Hepatocyte (in vitro differentiated cells): ENCODE results near the gene NKIRAS1. TPM values are rescaled to one million over a fixed set of nuclear protein-coding genes. Genes with fewer than 3 reads are reported as not detected.

ENCODE experiments used
- DNase-seq: peaks from one replicate; pipeline ENCODE4 v3.0.0-alpha.2; 2016; ENCODE audit warnings: low spot score
- H2AFZ ChIP-seq: fragments of 200-600 bp; sonication (generic); 2 replicates; pipeline ENCODE4 v1.6.0; 2016; ENCODE audit warnings: antibody characterized with exemption, mild to moderate bottlenecking
- H3K27ac ChIP-seq: fragments of 200-600 bp; sonication (generic); 2 replicates; pipeline ENCODE4 v1.5.1; 2016; ENCODE audit warnings: mild to moderate bottlenecking
- H3K27me3 ChIP-seq: fragments of 200-600 bp; sonication (generic); 2 replicates; pipeline ENCODE4 v1.6.1; 2016
- H3K36me3 ChIP-seq: fragments of 200-600 bp; sonication (generic); replicated peaks from 2 replicates; pipeline ENCODE4 v1.5.1; 2016; ENCODE audit warnings: low read depth; ENCODE audit not compliant: insufficient read depth
- H3K4me1 ChIP-seq: fragments of 200-600 bp; sonication (generic); 2 replicates; pipeline ENCODE4 v1.5.1; 2016; ENCODE audit warnings: mild to moderate bottlenecking, moderate library complexity; ENCODE audit not compliant: insufficient read depth
- H3K4me2 ChIP-seq: fragments of 200-600 bp; sonication (generic); 2 replicates; pipeline ENCODE4 v1.6.0; 2016
- H3K4me3 ChIP-seq: fragments of 200-600 bp; sonication (generic); 2 replicates; pipeline ENCODE4 v1.5.1; 2016; ENCODE audit warnings: mild to moderate bottlenecking
- H3K79me2 ChIP-seq: fragments of 200-600 bp; sonication (generic); 2 replicates; pipeline ENCODE4 v1.6.0; 2017; ENCODE audit warnings: mild to moderate bottlenecking
- H3K9me2 ChIP-seq: fragments of 200-600 bp; sonication (generic); replicated peaks from 2 replicates; pipeline ENCODE4 v1.6.0; 2017; ENCODE audit warnings: mild to moderate bottlenecking; ENCODE audit not compliant: insufficient read depth
- H3K9me3 ChIP-seq: fragments of 200-600 bp; sonication (generic); 2 replicates; pipeline ENCODE4 v1.5.1; 2016; ENCODE audit warnings: low read depth, mild to moderate bottlenecking
- H4K20me1 ChIP-seq: fragments of 200-600 bp; sonication (generic); 2 replicates; pipeline ENCODE4 v1.6.0; 2016; ENCODE audit warnings: mild to moderate bottlenecking; ENCODE audit not compliant: insufficient read depth, poor library complexity, severe bottlenecking
- EZH2 ChIP-seq: fragments of 200-600 bp; sonication (generic); IDR thresholded peaks from 2 replicates; pipeline ENCODE4 v1.6.1; 2016; ENCODE audit warnings: antibody characterized with exemption, mild to moderate bottlenecking, borderline replicate concordance
- EZH2phosphoT487 ChIP-seq: fragments of 200-600 bp; sonication (generic); IDR thresholded peaks from one replicate; pipeline ENCODE4 v1.6.1; 2018; ENCODE audit warnings: antibody characterized with exemption, mild to moderate bottlenecking, low read depth, moderate library complexity; ENCODE audit not compliant: unreplicated experiment, severe bottlenecking
- WGBS: methylation state at CpG from one replicate; pipeline ENCODE4 v1.1.6; 2016; ENCODE audit warnings: low lambda C conversion rate; ENCODE audit errors: missing lambda C conversion rate; 5-methylcytosine and 5-hydroxymethylcytosine counted together
- polyA plus RNA-seq: library from polyadenylated mRNA; unstranded; fragments of >200 nt; fragmentation: Nextera tagmentation; extraction: Ambion mirVana; gene quantifications from 2 replicates; pipeline ENCODE4 v1.2.1, GENCODE V29; 2016
- total RNA-seq: library from RNA; depleted of rRNA; stranded (reverse); fragments of >200 nt; gene quantifications from 2 replicates; pipeline ENCODE4 v1.2.3, GENCODE V29; 2014
- TF ChIP-seq, protein P1 (sequence below): fragments of 200-600 bp; sonication (generic); IDR thresholded peaks from 2 replicates; pipeline ENCODE4 v1.5.1; 2016; ENCODE audit warnings: antibody characterized with exemption, mild to moderate bottlenecking; ENCODE audit not compliant: poor library complexity

The NKIRAS1 gene
- total and polyA plus RNA-seq, 2 experiments from 2014 or later: 16.9 to 19.8 TPM

DNA sequence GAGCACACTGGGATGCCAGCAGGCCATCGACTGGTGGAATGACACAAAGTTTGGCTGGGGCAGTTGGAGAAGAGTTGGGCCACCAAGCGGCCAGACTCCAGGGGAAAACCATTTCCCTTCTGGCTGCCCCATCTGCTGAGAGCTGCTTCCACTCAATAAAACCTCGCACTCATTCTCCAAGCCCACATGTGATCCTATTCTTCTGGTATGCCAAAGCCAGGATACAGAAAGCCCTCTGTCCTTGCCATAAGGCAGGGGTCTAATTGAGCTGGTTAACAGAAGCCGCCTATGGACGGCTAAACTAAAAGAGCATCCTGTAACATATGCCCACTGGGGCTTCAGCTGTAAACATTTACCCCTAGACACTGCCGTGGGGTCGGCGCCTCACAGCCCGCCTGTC is 55.1 kb downstream of the NKIRAS1 start:
- H4K20me1 ChIP-seq: peaks cover 62% of the 10 kb centered on the region
- no peak overlapping the region for H3K27ac ChIP-seq
- no peak overlapping the region for H3K4me2 ChIP-seq
- no peaks in the 10 kb centered on the region for H3K9me3 ChIP-seq
- H3K27me3 ChIP-seq: no peaks in the 10 kb centered on the region
- no peak overlapping the region for H3K4me3 ChIP-seq
- H3K9me2 ChIP-seq: no peaks in the 10 kb centered on the region
- no peak for DNase-seq
- 95% methylated on average over 9 of the region's 9 CpGs for WGBS
- H2AFZ ChIP-seq: no peak overlapping the region
- TF ChIP-seq EZH2 (no peak), EZH2phosphoT487 (no peak)
- TF ChIP-seq, protein P1, sequence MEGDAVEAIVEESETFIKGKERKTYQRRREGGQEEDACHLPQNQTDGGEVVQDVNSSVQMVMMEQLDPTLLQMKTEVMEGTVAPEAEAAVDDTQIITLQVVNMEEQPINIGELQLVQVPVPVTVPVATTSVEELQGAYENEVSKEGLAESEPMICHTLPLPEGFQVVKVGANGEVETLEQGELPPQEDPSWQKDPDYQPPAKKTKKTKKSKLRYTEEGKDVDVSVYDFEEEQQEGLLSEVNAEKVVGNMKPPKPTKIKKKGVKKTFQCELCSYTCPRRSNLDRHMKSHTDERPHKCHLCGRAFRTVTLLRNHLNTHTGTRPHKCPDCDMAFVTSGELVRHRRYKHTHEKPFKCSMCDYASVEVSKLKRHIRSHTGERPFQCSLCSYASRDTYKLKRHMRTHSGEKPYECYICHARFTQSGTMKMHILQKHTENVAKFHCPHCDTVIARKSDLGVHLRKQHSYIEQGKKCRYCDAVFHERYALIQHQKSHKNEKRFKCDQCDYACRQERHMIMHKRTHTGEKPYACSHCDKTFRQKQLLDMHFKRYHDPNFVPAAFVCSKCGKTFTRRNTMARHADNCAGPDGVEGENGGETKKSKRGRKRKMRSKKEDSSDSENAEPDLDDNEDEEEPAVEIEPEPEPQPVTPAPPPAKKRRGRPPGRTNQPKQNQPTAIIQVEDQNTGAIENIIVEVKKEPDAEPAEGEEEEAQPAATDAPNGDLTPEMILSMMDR: no peak
- H3K36me3 ChIP-seq: no peaks in the 10 kb centered on the region
- H3K4me1 ChIP-seq: peaks cover 29% of the 10 kb centered on the region
- H3K79me2 ChIP-seq: peaks cover 98% of the 10 kb centered on the region

DNA sequence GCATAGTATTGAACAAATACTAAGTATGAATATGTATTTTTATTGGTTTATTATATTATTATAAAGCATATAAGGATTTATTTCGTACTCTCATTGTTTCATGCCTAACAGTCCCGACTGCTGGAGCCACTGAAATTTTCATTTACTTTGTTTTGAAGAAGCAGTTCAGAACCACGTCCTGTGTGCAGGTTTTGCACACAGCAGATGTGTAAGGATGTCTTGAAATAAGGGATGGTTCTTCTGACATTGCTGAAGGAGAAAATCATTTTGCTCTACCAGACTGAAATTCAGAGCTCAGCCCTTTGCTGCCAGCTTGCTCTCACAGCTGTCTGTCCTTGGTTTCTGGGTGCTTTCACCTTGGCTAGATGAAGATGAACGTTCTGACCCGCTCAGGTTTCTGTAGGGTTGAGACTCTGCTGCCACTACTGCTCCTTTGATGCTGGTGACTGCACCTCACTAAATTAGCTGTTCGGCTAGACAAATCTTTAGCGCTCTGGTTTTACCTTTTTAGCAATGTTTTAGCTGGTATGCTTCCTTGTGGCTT is 56.9 kb downstream of the NKIRAS1 start:
- H3K4me1 ChIP-seq: peaks cover 11% of the 10 kb centered on the region
- no peak overlapping the region for H3K4me2 ChIP-seq
- DNase-seq: no peak
- no peaks in the 10 kb centered on the region for H3K27me3 ChIP-seq
- H4K20me1 ChIP-seq: peaks cover 51% of the 10 kb centered on the region
- no peak for TF ChIP-seq EZH2phosphoT487
- no peak for TF ChIP-seq EZH2
- TF ChIP-seq, protein P1: no peak
- no peaks in the 10 kb centered on the region for H3K9me2 ChIP-seq
- H2AFZ ChIP-seq: no peak overlapping the region
- 94% methylated on average over 7 of the region's 7 CpGs for WGBS
- no peaks in the 10 kb centered on the region for H3K36me3 ChIP-seq
- no peak overlapping the region for H3K27ac ChIP-seq
- peaks cover 100% of the 10 kb centered on the region for H3K79me2 ChIP-seq
- no peaks in the 10 kb centered on the region for H3K9me3 ChIP-seq
- no peak overlapping the region for H3K4me3 ChIP-seq

DNA sequence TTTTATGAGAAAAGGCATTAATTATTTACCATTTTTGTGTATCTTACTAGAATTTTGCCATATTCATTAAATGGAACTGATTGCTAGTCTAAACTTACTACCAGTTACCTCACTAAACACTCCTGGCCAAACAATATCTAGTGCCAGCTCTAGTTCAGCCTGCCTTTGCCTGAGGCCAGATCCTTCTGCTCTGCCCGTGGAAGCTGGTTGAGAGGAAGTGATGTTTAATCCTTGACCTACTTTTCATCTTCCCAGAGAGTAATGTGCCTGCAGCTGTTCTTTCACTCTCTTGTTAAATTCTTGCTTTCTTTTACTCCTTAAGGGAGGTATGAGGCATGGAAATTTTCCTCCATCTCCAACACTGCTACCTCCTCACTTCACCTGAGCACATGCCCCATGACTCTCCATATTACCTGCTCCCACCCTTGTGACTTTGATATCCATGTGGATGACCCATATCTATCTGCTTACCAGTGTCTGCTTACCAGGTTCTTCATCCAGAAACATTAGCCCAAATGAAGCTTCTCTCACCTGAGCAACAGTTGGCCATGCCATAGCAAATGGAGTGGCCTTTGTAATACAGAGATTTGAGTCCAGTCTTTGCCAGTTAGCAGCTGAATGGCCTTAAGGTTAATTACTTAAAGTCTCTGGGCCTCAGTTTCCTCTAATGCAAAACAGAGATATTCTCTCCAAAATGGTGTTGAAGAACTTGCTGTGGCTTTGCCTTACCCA is 57.6 kb downstream of the NKIRAS1 start:
- Histone ChIP-seq H3K36me3 (no peaks in the 10 kb centered on the region), H3K27ac (no peak overlapping the region), H3K9me3 (no peaks in the 10 kb centered on the region), H3K9me2 (no peaks in the 10 kb centered on the region), H3K4me2 (no peak overlapping the region), H3K79me2 (peaks cover 100% of the 10 kb centered on the region), H3K4me3 (no peak overlapping the region), H3K27me3 (no peaks in the 10 kb centered on the region), H3K4me1 (peaks cover 9% of the 10 kb centered on the region), H4K20me1 (peaks cover 49% of the 10 kb centered on the region), H2AFZ (no peak overlapping the region)
- no peak for TF ChIP-seq EZH2
- TF ChIP-seq EZH2phosphoT487: no peak
- TF ChIP-seq, protein P1: no peak
- no peak for DNase-seq
- WGBS: 48% methylated on average over 1 of the region's 1 CpG
